ENCODE data around the gene OR52E2. TPM values are rescaled to one million over a fixed set of nuclear protein-coding genes. Genes with fewer than 3 reads are reported as not detected.

The OR52E2 gene
- polyA plus RNA-seq, 5 donors, result not detected

DNA sequence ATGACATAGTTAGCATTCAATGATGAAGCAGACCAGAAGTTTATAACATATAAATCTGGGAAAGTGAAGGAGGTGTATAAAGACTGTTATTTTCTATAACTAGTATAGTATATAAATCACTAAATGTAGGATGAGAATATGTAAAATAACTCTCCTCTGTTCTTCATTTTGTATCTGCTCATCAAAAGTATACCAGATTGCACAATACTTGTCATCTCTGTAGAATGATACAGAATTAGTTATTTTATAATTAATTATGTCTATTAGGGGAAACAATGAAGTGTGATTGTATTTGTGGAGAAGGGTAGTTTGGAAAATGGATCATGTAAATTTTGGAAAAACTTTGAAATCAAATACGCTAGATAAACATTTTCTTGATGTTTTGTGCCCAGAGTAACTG lies 46.4 kb downstream of the OR52E2 start:
- no peak for DNase-seq

DNA sequence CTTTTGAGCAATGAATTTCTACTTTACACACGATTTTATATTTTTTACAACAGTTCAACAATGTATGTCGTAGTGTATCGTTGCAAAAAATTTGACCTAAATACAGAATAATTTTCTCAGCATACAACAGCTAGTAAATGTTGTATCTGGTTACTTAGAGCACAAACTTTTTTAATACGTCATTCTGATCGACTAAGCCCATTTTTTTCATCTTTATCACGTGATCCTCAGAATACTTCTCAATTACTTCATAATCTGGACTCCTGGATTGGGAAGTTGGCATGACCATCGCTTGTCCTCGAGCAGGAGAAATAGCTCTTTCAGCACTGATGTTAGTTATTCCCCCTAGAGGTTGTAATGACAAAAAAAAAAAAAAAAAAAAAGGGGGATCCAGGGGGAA lies 48.2 kb downstream of the OR52E2 start:
- DNase-seq, result no peak

Other genes with a start within 250 kb of the OR52E2 start
- gene OR51F2, start 238.3 kb downstream of the OR52E2 start, polyA plus RNA-seq (ENCODE audit: insufficient read depth in 1 of 5, insufficient read length in 5 of 5, low replicate concordance in 1 of 5), result not detected
- gene OR51S1, start 210.4 kb downstream of the OR52E2 start, polyA plus RNA-seq (ENCODE audit: insufficient read depth in 1 of 5, insufficient read length in 5 of 5, low replicate concordance in 1 of 5), result not detected
- not detected for gene OR51T1, start 177.7 kb downstream of the OR52E2 start, polyA plus RNA-seq (ENCODE audit: insufficient read depth in 1 of 5, insufficient read length in 5 of 5, low replicate concordance in 1 of 5)
- not detected for gene OR51A7, start 155.8 kb downstream of the OR52E2 start, polyA plus RNA-seq (ENCODE audit: insufficient read depth in 1 of 5, insufficient read length in 5 of 5, low replicate concordance in 1 of 5)
- gene OR51G2, start 140.3 kb downstream of the OR52E2 start, polyA plus RNA-seq (ENCODE audit: insufficient read depth in 1 of 5, insufficient read length in 5 of 5, low replicate concordance in 1 of 5), result not detected
- gene OR51G1, start 135.3 kb downstream of the OR52E2 start, polyA plus RNA-seq (ENCODE audit: insufficient read depth in 1 of 5, insufficient read length in 5 of 5, low replicate concordance in 1 of 5), result not detected
- gene OR51A4, start 112.0 kb downstream of the OR52E2 start, polyA plus RNA-seq (ENCODE audit: insufficient read depth in 1 of 5, insufficient read length in 5 of 5, low replicate concordance in 1 of 5), result not detected
- not detected for gene OR51A2, start 103.9 kb downstream of the OR52E2 start, polyA plus RNA-seq (ENCODE audit: insufficient read depth in 1 of 5, insufficient read length in 5 of 5, low replicate concordance in 1 of 5)
- under 1 TPM; 0.01 to 0.04 (median 0.04) TPM for gene OR51L1, start 64.8 kb downstream of the OR52E2 start, polyA plus RNA-seq (ENCODE audit: insufficient read depth in 1 of 5, insufficient read length in 5 of 5, low replicate concordance in 1 of 5)
- not detected for gene OR52J3, start 13.1 kb downstream of the OR52E2 start, polyA plus RNA-seq (ENCODE audit: insufficient read depth in 1 of 5, insufficient read length in 5 of 5, low replicate concordance in 1 of 5)
- gene OR52E1, start 9.9 kb upstream of the OR52E2 start, polyA plus RNA-seq (ENCODE audit: insufficient read depth in 1 of 5, insufficient read length in 5 of 5, low replicate concordance in 1 of 5), result not detected
- gene OR52A5, start 78.7 kb upstream of the OR52E2 start, polyA plus RNA-seq (ENCODE audit: insufficient read depth in 1 of 5, insufficient read length in 5 of 5, low replicate concordance in 1 of 5), result not detected
- under 1 TPM in 4 of 5 donors, not detected in 1; 0.01 to 0.04 (median 0.03) TPM for gene OR52A1, start 95.1 kb upstream of the OR52E2 start, polyA plus RNA-seq (ENCODE audit: insufficient read depth in 1 of 5, insufficient read length in 5 of 5, low replicate concordance in 1 of 5)
- not detected for gene OR51V1, start 141.1 kb upstream of the OR52E2 start, polyA plus RNA-seq (ENCODE audit: insufficient read depth in 1 of 5, insufficient read length in 5 of 5, low replicate concordance in 1 of 5)
- 100 to 1,000 TPM; 224 to 542 (median 306) TPM for gene HBB, start 167.4 kb upstream of the OR52E2 start, polyA plus RNA-seq (ENCODE audit: insufficient read depth in 1 of 5, insufficient read length in 5 of 5, low replicate concordance in 1 of 5)
- 1 to 10 TPM in 1 of 5 donors, under 1 TPM in 4; 0.53 to 1.7 (median 0.76) TPM for gene HBD, start 174.9 kb upstream of the OR52E2 start, polyA plus RNA-seq (ENCODE audit: insufficient read depth in 1 of 5, insufficient read length in 5 of 5, low replicate concordance in 1 of 5)
- gene HBG1, start 190.2 kb upstream of the OR52E2 start, polyA plus RNA-seq (ENCODE audit: insufficient read depth in 1 of 5, insufficient read length in 5 of 5, low replicate concordance in 1 of 5), result 1,000 to 10,000 TPM in 2 of 5 donors, 10 to 100 TPM in 2, 1 to 10 TPM in 1; 5.7 to 2,030 (median 15.8) TPM
- gene HBG2, start 195.2 kb upstream of the OR52E2 start, polyA plus RNA-seq (ENCODE audit: insufficient read depth in 1 of 5, insufficient read length in 5 of 5, low replicate concordance in 1 of 5), result 1,000 to 10,000 TPM; 2,971 to 7,439 (median 4,881) TPM
- gene HBE1, start 210.3 kb upstream of the OR52E2 start, polyA plus RNA-seq (ENCODE audit: insufficient read depth in 1 of 5, insufficient read length in 5 of 5, low replicate concordance in 1 of 5), result 10 to 100 TPM in 3 of 5 donors, 1 to 10 TPM in 2; 6.2 to 50.3 (median 10.6) TPM
- gene OR51B4, start 242.3 kb upstream of the OR52E2 start, polyA plus RNA-seq (ENCODE audit: insufficient read depth in 1 of 5, insufficient read length in 5 of 5, low replicate concordance in 1 of 5), result under 1 TPM; 0.18 to 0.72 (median 0.38) TPM

All from right lung (tissue), 5 donors.